Calu3 (cell line): ENCODE results near the gene GRIK3. TPM values are rescaled to one million over a fixed set of nuclear protein-coding genes. Genes with fewer than 3 reads are reported as not detected.

Experiments used
- BruUV-seq: library from RNA; stranded (reverse); fragments of 400-500 nt; replicated peaks from 2 replicates; lab custom pipeline; 2021; lab: Mats Ljungman, UMichigan
- CTCF ChIA-PET: fragments of 300-600 bp; sonication (Branson Sonifier 250); formaldehyde crosslinking; loops from one replicate; lab custom pipeline; 2022; ENCODE audit warnings: antibody characterized with exemption; lab: Charles Lee
- DNase-seq: peaks from one replicate; pipeline ENCODE4 v3.0.0; 2022
- H3K27ac Mint-ChIP-seq: one replicate; pipeline ENCODE4 v1.8.0; 2022; ENCODE audit warnings: mixed read lengths; ENCODE audit not compliant: unreplicated experiment
- H3K27me3 Mint-ChIP-seq: one replicate; pipeline ENCODE4 v1.8.0; 2022; ENCODE audit warnings: mixed read lengths; ENCODE audit not compliant: unreplicated experiment
- H3K36me3 Mint-ChIP-seq: one replicate; pipeline ENCODE4 v1.8.0; 2022; ENCODE audit warnings: mild to moderate bottlenecking, moderate library complexity, mixed read lengths; ENCODE audit not compliant: insufficient read depth, unreplicated experiment
- H3K4me1 Mint-ChIP-seq: one replicate; pipeline ENCODE4 v1.8.0; 2022; ENCODE audit warnings: mild to moderate bottlenecking, low read depth, mixed read lengths; ENCODE audit not compliant: unreplicated experiment
- H3K4me3 Mint-ChIP-seq: one replicate; pipeline ENCODE4 v1.8.0; 2022; ENCODE audit warnings: mild to moderate bottlenecking, low read depth, moderate library complexity, mixed read lengths; ENCODE audit not compliant: unreplicated experiment
- H3K9me3 Mint-ChIP-seq: one replicate; pipeline ENCODE4 v1.8.0; 2022; ENCODE audit warnings: low read depth, mixed read lengths; ENCODE audit not compliant: unreplicated experiment
- intact Hi-C: fragments of 100-400 bp; cut with micrococcal nuclease; formaldehyde crosslinking; loops from one replicate; pipeline ENCODE4 v1.10.0; 2022; ENCODE audit not compliant: unreplicated experiment
- total RNA-seq: library from RNA; stranded (reverse); gene quantifications from 2 replicates; pipeline ENCODE4 v1.2.3, GENCODE V29; 2022
- TF ChIP-seq, protein P1 (sequence below): fragments of 200-600 bp; IDR thresholded peaks from one replicate; pipeline ENCODE4 v1.8.0; 2022; ENCODE audit warnings: antibody characterized with exemption; ENCODE audit not compliant: unreplicated experiment

Gene GRIK3
- total RNA-seq, 1 experiment from 2014 or later: not detected

GRCh38 chr1:36992139-36992943 lies 42.0 kb downstream of the GRIK3 start:
- H3K4me3 Mint-ChIP-seq: no peak overlapping the region
- no peak for DNase-seq
- no peaks in the 10 kb centered on the region for H3K9me3 Mint-ChIP-seq
- no peaks in the 10 kb centered on the region for H3K4me1 Mint-ChIP-seq
- no peaks in the 10 kb centered on the region for H3K36me3 Mint-ChIP-seq
- CTCF ChIA-PET: no interaction called here
- H3K27me3 Mint-ChIP-seq: peaks cover 95% of the 10 kb centered on the region
- intact Hi-C loops: no loop called here
- TF ChIP-seq, protein P1, sequence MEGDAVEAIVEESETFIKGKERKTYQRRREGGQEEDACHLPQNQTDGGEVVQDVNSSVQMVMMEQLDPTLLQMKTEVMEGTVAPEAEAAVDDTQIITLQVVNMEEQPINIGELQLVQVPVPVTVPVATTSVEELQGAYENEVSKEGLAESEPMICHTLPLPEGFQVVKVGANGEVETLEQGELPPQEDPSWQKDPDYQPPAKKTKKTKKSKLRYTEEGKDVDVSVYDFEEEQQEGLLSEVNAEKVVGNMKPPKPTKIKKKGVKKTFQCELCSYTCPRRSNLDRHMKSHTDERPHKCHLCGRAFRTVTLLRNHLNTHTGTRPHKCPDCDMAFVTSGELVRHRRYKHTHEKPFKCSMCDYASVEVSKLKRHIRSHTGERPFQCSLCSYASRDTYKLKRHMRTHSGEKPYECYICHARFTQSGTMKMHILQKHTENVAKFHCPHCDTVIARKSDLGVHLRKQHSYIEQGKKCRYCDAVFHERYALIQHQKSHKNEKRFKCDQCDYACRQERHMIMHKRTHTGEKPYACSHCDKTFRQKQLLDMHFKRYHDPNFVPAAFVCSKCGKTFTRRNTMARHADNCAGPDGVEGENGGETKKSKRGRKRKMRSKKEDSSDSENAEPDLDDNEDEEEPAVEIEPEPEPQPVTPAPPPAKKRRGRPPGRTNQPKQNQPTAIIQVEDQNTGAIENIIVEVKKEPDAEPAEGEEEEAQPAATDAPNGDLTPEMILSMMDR: no peak
- no peak overlapping the region for H3K27ac Mint-ChIP-seq
- no TSS peak for BruUV-seq

GRCh38 chr1:36991551-36991950 lies 42.8 kb downstream of the GRIK3 start:
- peaks cover 95% of the 10 kb centered on the region for H3K27me3 Mint-ChIP-seq
- no peak overlapping the region for H3K27ac Mint-ChIP-seq
- BruUV-seq: no TSS peak
- no peaks in the 10 kb centered on the region for H3K9me3 Mint-ChIP-seq
- intact Hi-C loops: no loop called here
- CTCF ChIA-PET: no interaction called here
- TF ChIP-seq, protein P1: no peak
- no peak overlapping the region for H3K4me3 Mint-ChIP-seq
- no peaks in the 10 kb centered on the region for H3K4me1 Mint-ChIP-seq
- no peaks in the 10 kb centered on the region for H3K36me3 Mint-ChIP-seq
- DNase-seq: no peak

DNA sequence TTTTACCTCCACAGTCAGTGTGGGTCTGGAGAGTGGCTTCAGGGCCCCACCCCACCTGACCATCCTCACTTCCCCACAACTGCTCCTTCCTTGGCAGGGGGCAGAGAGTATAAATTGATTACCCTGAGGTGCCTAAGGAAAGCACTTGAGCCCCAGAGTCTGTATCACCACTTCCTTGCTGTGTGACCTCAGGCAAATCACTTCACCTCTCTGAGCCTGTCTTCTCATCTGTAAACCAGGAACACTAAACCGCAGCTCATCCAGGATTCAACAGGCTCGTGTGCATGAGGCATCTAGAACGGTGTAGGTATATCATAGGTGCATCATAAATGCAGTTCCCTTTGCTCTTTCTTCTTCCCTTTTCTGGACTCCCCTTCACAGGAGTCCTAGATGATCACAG lies 43.4 kb downstream of the GRIK3 start:
- CTCF ChIA-PET: no interaction called here
- TF ChIP-seq, protein P1: no peak
- no peak for DNase-seq
- Mint-ChIP-seq H3K36me3 (no peaks in the 10 kb centered on the region), H3K4me3 (no peak overlapping the region), H3K27me3 (peaks cover 95% of the 10 kb centered on the region), H3K4me1 (no peaks in the 10 kb centered on the region), H3K9me3 (no peaks in the 10 kb centered on the region), H3K27ac (no peak overlapping the region)
- intact Hi-C loops: no loop called here
- BruUV-seq: no TSS peak

DNA sequence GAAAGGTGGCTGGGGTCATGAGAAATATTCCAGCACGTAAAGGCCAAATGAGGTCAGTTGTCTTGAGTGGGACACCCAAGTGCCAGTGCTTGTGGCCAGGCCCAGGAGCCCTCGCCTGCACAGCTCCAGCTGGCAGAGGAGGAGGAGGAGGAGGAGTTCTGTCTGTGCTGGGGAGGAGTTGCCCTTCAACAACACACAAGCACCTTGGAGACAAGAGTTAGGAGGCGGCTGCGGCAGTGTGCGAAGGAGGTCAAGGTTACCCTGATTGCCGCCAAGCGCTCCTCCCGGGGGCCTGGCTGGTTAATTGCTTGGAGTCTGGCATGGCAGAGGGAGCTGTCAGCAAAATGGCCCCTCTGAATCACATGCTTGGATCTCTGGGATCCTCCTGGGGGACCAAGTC lies 45.1 kb downstream of the GRIK3 start:
- no peaks in the 10 kb centered on the region for H3K36me3 Mint-ChIP-seq
- no TSS peak for BruUV-seq
- no peaks in the 10 kb centered on the region for H3K4me1 Mint-ChIP-seq
- TF ChIP-seq, protein P1: no peak
- H3K4me3 Mint-ChIP-seq: no peak overlapping the region
- H3K27ac Mint-ChIP-seq: no peak overlapping the region
- DNase-seq: no peak
- peaks cover 95% of the 10 kb centered on the region for H3K27me3 Mint-ChIP-seq
- CTCF ChIA-PET: interaction anchor here (0.6 kb wide), 1 partner anchor 697 kb away, joined by 4 read pairs; no protein-coding TSS in a partner anchor
- intact Hi-C loops: no loop called here
- no peaks in the 10 kb centered on the region for H3K9me3 Mint-ChIP-seq
